OCI-LY3 (cell line): ENCODE measurements around the gene CHKA.

Experiments
- H2AFZ ChIP-seq: fragments of 200-600, 300-600 bp; shearing (Covaris generic); 2 replicates; pipeline ENCODE4 v1.6.0; 2014; ENCODE audit warnings: antibody characterized with exemption, low read depth, low read length
- H3K27ac ChIP-seq: fragments of 200-600, 300-600 bp; sonication (generic); 2 replicates; pipeline ENCODE4 v1.5.1; 2014; ENCODE audit warnings: mild to moderate bottlenecking, low read length, moderate library complexity, mixed read lengths
- H3K27me3 ChIP-seq: fragments of 200-600, 300-600 bp; sonication (generic); 2 replicates; pipeline ENCODE4 v1.6.1; 2014; ENCODE audit warnings: low read depth, low read length, mixed read lengths
- H3K36me3 ChIP-seq: fragments of 200-600, 300-600 bp; sonication (generic); replicated peaks from 2 replicates; pipeline ENCODE3; 2014; ENCODE audit warnings: low read depth, low read length, mixed read lengths
- H3K4me1 ChIP-seq: fragments of 300-600, 200-600 bp; sonication (generic); 2 replicates; pipeline ENCODE4 v1.6.1; 2014; ENCODE audit warnings: low read length, mixed read lengths
- H3K4me2 ChIP-seq: fragments of 200-600, 300-600 bp; sonication (generic); 2 replicates; pipeline ENCODE4 v1.6.1; 2014; ENCODE audit warnings: low read length, mixed read lengths
- H3K4me3 ChIP-seq: fragments of 300-600, 200-600 bp; sonication (generic); 2 replicates; pipeline ENCODE4 v1.5.1; 2014; ENCODE audit warnings: antibody characterized with exemption, mild to moderate bottlenecking, low read length, moderate library complexity
- H3K79me2 ChIP-seq: fragments of 300-600, 200-600 bp; shearing (Covaris generic); 2 replicates; pipeline ENCODE4 v1.6.1; 2014; ENCODE audit warnings: mild to moderate bottlenecking, low read length, mixed read lengths
- H3K9ac ChIP-seq: fragments of 300-600, 200-600 bp; shearing (Covaris generic); 2 replicates; pipeline ENCODE4 v1.6.0; 2014; ENCODE audit warnings: mild to moderate bottlenecking, low read length, moderate library complexity
- H3K9me3 ChIP-seq: fragments of 200-600, 300-600 bp; shearing (Covaris generic); 2 replicates; pipeline ENCODE4 v1.6.1; 2014; ENCODE audit warnings: low read length, mixed read lengths; ENCODE audit not compliant: insufficient read depth
- H4K20me1 ChIP-seq: fragments of 200-600, 300-600 bp; sonication (generic); 2 replicates; pipeline ENCODE4 v1.6.1; 2016; ENCODE audit warnings: low read length, mixed read lengths; ENCODE audit not compliant: insufficient read depth
- EZH2phosphoT487 ChIP-seq: fragments of 200-600 bp; shearing (Covaris generic); IDR thresholded peaks from 2 replicates; pipeline ENCODE4 v1.6.1; 2018; ENCODE audit warnings: antibody characterized with exemption, mixed run types, low read depth
- TF ChIP-seq, protein P1 (sequence below): fragments of 200-600, 300-600 bp; sonication (generic); IDR thresholded peaks from 2 replicates; pipeline ENCODE4 v1.5.1; 2014; ENCODE audit warnings: antibody characterized with exemption, low read length, low read depth

The CHKA gene

DNA sequence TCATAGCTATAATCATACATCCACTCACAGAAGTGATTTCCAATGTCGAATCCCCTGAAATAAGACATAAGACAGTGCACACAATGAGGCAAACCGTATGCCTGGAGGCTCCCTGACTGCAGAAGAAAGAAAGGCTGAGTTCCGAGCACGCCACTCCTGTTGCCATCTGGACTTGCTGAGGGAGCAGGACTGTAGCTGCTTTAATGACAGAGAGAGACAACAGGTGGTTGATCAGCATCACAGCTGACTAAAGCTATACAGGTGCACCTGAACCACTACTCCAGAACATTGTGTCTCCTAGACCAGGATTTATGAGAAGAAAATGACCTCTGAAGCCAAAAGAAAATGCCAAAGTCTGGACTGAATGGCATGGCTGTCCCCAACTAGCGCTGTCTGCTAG, 55.3 kb downstream of the CHKA start:
- Histone ChIP-seq H3K9me3 (no peaks in the 10 kb centered on the region), H3K79me2 (no peaks in the 10 kb centered on the region), H3K4me1 (no peaks in the 10 kb centered on the region), H4K20me1 (no peaks in the 10 kb centered on the region; the same call in 1 of the 2 replicates), H3K27ac (no peak overlapping the region), H3K4me3 (no peak overlapping the region), H3K9ac (no peak overlapping the region), H2AFZ (no peak overlapping the region), H3K36me3 (peaks cover 62% of the 10 kb centered on the region), H3K4me2 (no peak overlapping the region), H3K27me3 (no peaks in the 10 kb centered on the region)
- TF ChIP-seq, protein P1, sequence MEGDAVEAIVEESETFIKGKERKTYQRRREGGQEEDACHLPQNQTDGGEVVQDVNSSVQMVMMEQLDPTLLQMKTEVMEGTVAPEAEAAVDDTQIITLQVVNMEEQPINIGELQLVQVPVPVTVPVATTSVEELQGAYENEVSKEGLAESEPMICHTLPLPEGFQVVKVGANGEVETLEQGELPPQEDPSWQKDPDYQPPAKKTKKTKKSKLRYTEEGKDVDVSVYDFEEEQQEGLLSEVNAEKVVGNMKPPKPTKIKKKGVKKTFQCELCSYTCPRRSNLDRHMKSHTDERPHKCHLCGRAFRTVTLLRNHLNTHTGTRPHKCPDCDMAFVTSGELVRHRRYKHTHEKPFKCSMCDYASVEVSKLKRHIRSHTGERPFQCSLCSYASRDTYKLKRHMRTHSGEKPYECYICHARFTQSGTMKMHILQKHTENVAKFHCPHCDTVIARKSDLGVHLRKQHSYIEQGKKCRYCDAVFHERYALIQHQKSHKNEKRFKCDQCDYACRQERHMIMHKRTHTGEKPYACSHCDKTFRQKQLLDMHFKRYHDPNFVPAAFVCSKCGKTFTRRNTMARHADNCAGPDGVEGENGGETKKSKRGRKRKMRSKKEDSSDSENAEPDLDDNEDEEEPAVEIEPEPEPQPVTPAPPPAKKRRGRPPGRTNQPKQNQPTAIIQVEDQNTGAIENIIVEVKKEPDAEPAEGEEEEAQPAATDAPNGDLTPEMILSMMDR = no peak
- no peak for TF ChIP-seq EZH2phosphoT487

DNA sequence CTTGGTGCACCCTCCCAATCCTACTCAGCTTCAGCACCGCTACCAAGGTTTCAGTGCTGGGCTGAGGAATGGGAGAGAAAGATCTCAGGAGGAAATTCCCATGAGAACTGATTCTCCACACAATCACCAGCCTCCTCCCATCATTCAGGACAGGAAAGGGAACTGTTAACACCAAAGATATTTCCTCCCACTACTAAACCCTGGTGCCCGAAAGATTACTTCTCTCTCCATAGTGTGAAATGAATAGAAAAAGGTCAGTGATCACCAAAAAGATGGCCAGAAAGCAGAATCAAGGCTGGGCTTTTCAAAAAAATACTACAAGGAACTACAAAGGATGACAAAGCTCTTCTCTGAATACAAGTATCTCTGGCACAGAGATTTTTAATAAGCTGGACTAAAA, 56.3 kb downstream of the CHKA start:
- Histone ChIP-seq H4K20me1 (no peaks in the 10 kb centered on the region; the same call in 1 of the 2 replicates), H3K27me3 (no peaks in the 10 kb centered on the region), H3K79me2 (no peaks in the 10 kb centered on the region), H3K4me2 (no peak overlapping the region), H3K9me3 (no peaks in the 10 kb centered on the region), H3K36me3 (peaks cover 58% of the 10 kb centered on the region), H3K9ac (no peak overlapping the region), H3K4me1 (no peaks in the 10 kb centered on the region), H3K27ac (no peak overlapping the region), H3K4me3 (no peak overlapping the region), H2AFZ (no peak overlapping the region)
- TF ChIP-seq, protein P1 = no peak

GRCh38 chr11:68061508-68061907, 59.7 kb downstream of the CHKA start:
- Histone ChIP-seq H2AFZ (no peak overlapping the region), H3K4me1 (no peaks in the 10 kb centered on the region), H3K4me2 (no peak overlapping the region), H3K79me2 (no peaks in the 10 kb centered on the region), H3K4me3 (no peak overlapping the region), H3K36me3 (peaks cover 57% of the 10 kb centered on the region), H3K27ac (no peak overlapping the region), H3K27me3 (no peaks in the 10 kb centered on the region), H4K20me1 (no peaks in the 10 kb centered on the region; the same call in 1 of the 2 replicates), H3K9ac (no peak overlapping the region), H3K9me3 (no peaks in the 10 kb centered on the region)
- TF ChIP-seq, protein P1 = no peak
- no peak for TF ChIP-seq EZH2phosphoT487

GRCh38 chr11:68057807-68058206, 63.4 kb downstream of the CHKA start:
- Histone ChIP-seq H3K9me3 (no peaks in the 10 kb centered on the region), H2AFZ (no peak overlapping the region), H3K27ac (no peak overlapping the region), H3K79me2 (no peaks in the 10 kb centered on the region), H3K27me3 (no peaks in the 10 kb centered on the region), H3K36me3 (peaks cover 46% of the 10 kb centered on the region), H3K4me1 (no peaks in the 10 kb centered on the region), H3K9ac (no peak overlapping the region), H4K20me1 (peaks cover 5% of the 10 kb centered on the region), H3K4me3 (no peak overlapping the region), H3K4me2 (no peak overlapping the region)
- TF ChIP-seq EZH2phosphoT487 = no peak
- TF ChIP-seq, protein P1 = no peak
